Measurements from ENCODE around the gene ATXN10. TPM values are rescaled to one million over a fixed set of nuclear protein-coding genes. Genes with fewer than 3 reads are reported as not detected.
A peak's percentile ranks its signal among the peaks of the same experiment; 100 is the strongest.

The ATXN10 gene
- total RNA-seq, 1 donor from 2014 or later, result 232 TPM

DNA sequence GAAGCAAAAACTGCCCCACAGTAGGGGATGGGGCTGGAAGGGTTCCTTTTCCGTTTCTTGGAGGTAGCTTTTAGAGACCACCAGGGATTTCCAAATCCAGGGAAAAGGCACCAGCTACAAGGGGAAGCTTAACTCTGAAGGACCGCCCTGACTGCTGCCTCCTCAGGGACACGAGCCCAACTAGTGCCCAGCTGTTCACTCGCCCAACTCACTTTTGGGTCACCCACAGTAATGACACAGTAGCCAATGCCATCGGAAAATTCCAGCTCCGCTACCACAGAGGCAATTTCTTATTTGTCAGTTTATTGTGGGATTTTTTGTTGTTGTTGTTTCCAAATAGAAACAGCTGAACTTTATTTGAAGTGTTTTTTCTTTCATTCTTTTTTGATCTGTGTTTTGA lies 141.3 kb downstream of the ATXN10 start:
- peaks cover 11% of the 10 kb centered on the region for H3K4me1 Mint-ChIP-seq
- H3K9me3 Mint-ChIP-seq, result no peaks in the 10 kb centered on the region
- H3K36me3 Mint-ChIP-seq (ENCODE audit: low read depth), result peaks cover 21% of the 10 kb centered on the region
- no peak overlapping the region for H3K27ac Mint-ChIP-seq (ENCODE audit: unreplicated experiment)
- H3K27me3 Mint-ChIP-seq (ENCODE audit: low read depth), result no peaks in the 10 kb centered on the region
- no peak for DNase-seq (ENCODE audit: low read depth, low spot score)
- TF ChIP-seq, protein P1, sequence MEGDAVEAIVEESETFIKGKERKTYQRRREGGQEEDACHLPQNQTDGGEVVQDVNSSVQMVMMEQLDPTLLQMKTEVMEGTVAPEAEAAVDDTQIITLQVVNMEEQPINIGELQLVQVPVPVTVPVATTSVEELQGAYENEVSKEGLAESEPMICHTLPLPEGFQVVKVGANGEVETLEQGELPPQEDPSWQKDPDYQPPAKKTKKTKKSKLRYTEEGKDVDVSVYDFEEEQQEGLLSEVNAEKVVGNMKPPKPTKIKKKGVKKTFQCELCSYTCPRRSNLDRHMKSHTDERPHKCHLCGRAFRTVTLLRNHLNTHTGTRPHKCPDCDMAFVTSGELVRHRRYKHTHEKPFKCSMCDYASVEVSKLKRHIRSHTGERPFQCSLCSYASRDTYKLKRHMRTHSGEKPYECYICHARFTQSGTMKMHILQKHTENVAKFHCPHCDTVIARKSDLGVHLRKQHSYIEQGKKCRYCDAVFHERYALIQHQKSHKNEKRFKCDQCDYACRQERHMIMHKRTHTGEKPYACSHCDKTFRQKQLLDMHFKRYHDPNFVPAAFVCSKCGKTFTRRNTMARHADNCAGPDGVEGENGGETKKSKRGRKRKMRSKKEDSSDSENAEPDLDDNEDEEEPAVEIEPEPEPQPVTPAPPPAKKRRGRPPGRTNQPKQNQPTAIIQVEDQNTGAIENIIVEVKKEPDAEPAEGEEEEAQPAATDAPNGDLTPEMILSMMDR (conservative IDR thresholded peaks at IDR 0.05), result no peak
- H3K4me3 Mint-ChIP-seq, result no peak overlapping the region

DNA sequence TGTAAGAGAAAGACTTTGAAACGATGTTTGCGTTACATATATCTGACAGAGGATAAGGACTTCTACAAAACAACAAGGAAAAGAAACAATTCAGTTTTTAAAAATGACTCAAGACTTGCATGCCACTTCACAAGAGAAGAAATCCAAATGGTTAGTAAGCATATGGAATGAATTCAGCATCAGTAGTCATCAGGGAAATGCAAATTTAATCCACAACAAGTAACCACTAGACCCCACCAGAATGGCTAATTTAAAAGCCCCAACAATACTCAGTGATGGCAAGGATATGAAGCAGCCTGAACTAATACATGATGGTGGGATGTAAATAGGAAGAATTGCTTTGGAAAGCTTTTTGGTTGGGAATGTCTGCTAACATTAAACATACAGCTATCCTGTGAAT lies 142.6 kb downstream of the ATXN10 start:
- DNase-seq (ENCODE audit: low read depth, low spot score), result no peak
- no peak overlapping the region for H3K27ac Mint-ChIP-seq (ENCODE audit: unreplicated experiment)
- TF ChIP-seq, protein P1 (conservative IDR thresholded peaks at IDR 0.05), result no peak
- no peaks in the 10 kb centered on the region for H3K27me3 Mint-ChIP-seq (ENCODE audit: low read depth)
- H3K4me3 Mint-ChIP-seq, result no peak overlapping the region
- no peaks in the 10 kb centered on the region for H3K9me3 Mint-ChIP-seq
- peaks cover 21% of the 10 kb centered on the region for H3K4me1 Mint-ChIP-seq
- peaks cover 21% of the 10 kb centered on the region for H3K36me3 Mint-ChIP-seq (ENCODE audit: low read depth)

DNA sequence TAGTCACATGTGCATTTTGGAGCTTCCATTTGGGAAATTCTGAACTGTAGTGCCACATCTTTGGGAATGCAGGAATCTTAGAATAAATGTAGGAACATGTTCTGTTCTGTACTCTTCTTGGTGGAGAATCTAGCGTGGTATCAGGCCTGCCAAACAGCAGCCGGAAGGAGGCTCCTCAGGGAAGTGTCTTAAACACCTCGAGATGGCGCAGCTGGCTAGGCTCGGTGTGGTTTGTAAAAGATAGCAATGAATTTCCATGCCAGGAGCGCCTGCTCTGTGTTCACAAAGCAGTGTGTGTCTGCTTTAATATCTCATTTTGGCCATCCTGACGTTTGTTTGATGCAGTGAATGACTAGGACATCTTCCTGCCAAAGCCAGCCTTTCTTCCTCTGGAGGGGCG lies 145.1 kb downstream of the ATXN10 start:
- no peak overlapping the region for H3K4me3 Mint-ChIP-seq
- no peak overlapping the region for H3K27ac Mint-ChIP-seq (ENCODE audit: unreplicated experiment)
- TF ChIP-seq, protein P1 (conservative IDR thresholded peaks at IDR 0.05), result no peak

DNA sequence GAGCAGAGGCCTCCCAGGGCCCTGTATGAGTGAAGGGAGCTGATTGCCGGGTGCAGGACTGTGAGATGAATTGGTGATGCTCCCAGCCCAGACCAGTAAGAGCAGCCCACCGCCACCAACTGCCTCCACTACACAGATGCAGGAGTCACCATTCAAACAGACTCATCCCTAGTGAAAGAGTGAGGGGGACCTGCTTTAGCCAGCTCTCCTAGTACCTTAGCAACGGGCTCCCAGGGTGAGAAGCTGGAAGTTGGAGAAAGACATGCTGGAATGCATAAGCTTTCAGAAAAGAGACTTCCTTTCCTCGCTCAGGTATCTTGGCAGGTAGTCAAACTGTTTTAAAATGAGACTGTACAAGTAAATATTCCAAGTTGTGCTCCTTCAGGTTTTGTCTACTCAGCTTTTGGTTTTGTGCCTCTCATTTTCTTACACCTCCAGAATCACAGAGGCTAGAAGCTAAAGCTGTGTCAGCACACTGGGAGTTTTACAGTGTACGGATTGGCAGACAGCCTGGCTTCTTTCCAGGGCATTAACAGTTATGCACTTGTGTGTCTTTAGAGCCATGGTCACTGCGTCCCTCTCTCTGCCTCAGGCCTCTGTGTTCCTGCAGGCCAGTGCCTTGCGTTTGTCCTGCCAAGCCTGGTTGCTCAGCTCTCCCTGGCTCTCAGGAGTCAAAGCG lies 146.2 kb downstream of the ATXN10 start:
- no peak for DNase-seq (ENCODE audit: low read depth, low spot score)
- Mint-ChIP-seq H3K27ac (ENCODE audit: unreplicated experiment) (peak overlapping the region; percentile 93), H3K36me3 (ENCODE audit: low read depth) (peaks cover 20% of the 10 kb centered on the region), H3K27me3 (ENCODE audit: low read depth) (no peaks in the 10 kb centered on the region), H3K9me3 (no peaks in the 10 kb centered on the region), H3K4me1 (peaks cover 24% of the 10 kb centered on the region), H3K4me3 (no peak overlapping the region)
- TF ChIP-seq, protein P1 (conservative IDR thresholded peaks at IDR 0.05), result no peak

More for the DNA sequence above, 145.1 kb downstream of the ATXN10 start:
- H3K27me3 Mint-ChIP-seq (ENCODE audit: low read depth), result no peaks in the 10 kb centered on the region
- peaks cover 24% of the 10 kb centered on the region for H3K4me1 Mint-ChIP-seq
- DNase-seq (ENCODE audit: low read depth, low spot score), result no peak
- no peaks in the 10 kb centered on the region for H3K9me3 Mint-ChIP-seq
- H3K36me3 Mint-ChIP-seq (ENCODE audit: low read depth), result peaks cover 26% of the 10 kb centered on the region

DNA sequence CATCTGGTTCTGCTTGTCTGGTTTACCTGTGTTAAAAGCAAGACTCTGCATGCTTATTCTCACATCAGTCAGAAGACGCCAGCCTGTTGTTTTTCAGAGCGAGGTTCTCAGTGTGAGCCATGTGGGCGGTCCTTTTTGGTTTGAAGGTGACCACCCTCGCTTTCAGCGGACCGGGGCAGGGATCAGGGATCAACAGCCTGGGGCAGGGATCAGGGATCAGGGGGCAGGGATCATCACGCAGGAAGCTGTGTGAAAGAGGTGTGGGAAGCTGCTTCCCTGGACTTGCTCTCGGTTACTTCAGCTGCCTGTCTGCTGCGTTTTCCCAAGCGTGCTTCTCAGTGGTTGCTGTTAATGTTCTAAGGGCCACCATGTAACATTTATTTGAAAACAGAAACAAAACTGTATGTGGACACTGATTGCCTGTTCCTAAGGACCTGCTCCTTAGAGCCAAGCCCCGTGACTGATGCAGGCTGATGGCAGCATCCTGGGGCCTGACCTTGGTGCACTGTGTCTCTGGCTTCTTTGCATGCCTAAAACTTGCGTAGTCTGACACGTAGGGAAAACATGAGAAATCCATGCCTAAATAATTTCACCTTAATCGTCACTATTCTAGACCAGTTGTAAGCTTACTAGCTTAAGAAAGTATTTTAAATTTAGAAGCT lies 146.9 kb downstream of the ATXN10 start:
- H3K9me3 Mint-ChIP-seq, result no peaks in the 10 kb centered on the region
- no peak for DNase-seq (ENCODE audit: low read depth, low spot score)
- no peak overlapping the region for H3K4me3 Mint-ChIP-seq
- peaks cover 24% of the 10 kb centered on the region for H3K4me1 Mint-ChIP-seq
- TF ChIP-seq, protein P1 (conservative IDR thresholded peaks at IDR 0.05), result no peak
- H3K27ac Mint-ChIP-seq (ENCODE audit: unreplicated experiment), result peak overlapping the region; percentile 93
- peaks cover 20% of the 10 kb centered on the region for H3K36me3 Mint-ChIP-seq (ENCODE audit: low read depth)
- no peaks in the 10 kb centered on the region for H3K27me3 Mint-ChIP-seq (ENCODE audit: low read depth)
